CD4-positive, alpha-beta T cell treated with Interleukin-4 for 1 hour (primary cell): ENCODE measurements around the gene ZNF883.
"Not testable (repeated sequence)": the region's sequence is repeated elsewhere in the genome, so short reads cannot be mapped to it uniquely, and the experiment has no call there.

Experiments
- DNase-seq, 2 donors: peaks; one replicate each; pipeline ENCODE4 v3.0.0-alpha.2; 2020 to 2022

Gene ZNF883

GRCh38 chr9:113011911-113012381 is at the start of gene ZNF883:
TSS of gene ZNF883 (minus strand) at chr9:113012192.
- DNase-seq, result peak; percentile 32 to 60

DNA sequence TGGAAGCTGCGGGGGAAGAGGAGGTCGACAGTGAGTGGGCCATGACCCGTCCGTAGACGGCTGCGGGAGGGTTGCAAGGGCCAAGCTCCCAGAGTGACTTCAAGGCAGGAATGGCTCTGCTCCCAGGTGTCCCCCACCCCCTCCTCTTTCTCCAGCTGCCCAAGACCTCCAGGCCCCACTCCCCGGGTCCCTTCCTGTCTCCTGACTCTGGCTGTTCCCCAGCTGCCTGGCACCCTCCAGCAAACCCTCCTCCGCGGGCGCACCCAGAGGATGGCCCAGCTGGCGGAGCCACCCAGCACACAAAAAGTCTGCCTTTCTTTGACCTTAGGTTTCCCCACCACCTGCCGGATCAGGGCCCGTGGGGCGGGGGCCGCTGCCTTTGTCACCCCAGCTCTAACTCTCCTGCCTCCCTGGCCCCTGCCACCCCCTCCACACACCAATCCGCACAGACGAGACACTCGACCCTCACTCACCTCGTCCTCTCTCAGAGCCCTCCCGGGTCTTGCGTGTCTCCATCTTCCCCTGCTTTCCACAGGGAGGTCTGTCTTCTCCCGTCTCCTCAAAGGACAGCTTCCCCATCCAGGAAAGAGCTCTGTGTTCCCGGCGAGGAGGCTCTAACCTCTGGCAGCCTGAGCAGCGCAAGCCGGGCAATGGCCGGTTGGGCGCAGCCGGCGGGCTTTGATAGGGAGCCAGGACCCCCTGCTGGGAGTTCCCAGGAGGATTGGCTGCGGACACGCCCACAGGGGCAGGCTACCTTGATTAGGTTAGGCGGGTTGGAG is 49.3 kb upstream of the ZNF883 start:
- DNase-seq, result not testable (repeated sequence)

DNA sequence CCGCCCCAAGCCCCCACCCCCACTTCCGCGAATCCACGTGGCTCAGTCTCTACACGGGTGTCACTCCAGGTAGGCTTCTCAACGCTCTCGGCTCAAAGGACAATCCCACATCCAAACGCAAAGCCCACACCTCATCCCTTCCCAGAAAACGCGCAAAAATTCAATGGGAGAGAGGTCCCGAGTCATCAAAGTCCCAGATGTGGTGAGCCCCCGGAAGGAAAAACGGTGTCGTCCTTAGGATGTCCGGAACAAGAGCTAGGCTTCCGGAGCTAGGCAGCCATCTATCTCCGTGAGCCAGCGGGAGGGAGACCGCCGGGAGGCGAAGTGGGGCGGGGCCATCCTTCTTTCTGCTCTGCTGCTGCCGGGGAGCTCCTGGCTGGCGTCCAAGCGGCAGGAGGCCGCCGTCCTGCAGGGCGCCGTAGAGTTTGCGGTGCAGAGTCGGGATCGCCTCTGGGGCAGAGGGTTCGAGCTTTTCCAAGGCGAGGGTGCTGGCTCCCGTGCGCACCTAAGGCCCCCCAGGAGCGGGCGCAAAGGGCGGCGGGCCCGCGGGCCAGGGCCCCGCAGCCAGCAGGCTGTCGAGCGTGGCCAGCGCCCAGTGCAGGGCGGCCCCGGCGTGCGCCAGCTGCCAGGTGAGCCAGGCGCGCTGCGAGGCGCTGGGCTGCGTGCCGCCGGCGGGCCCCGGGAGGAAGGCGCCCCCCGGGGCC is 47.7 kb upstream of the ZNF883 start:
- DNase-seq, result peak in 1 of 2 donors; percentile 20

- no peak for DNase-seq
These were observed 45.2 kb upstream of the ZNF883 start for GRCh38 chr9:113057193-113057592.

DNA sequence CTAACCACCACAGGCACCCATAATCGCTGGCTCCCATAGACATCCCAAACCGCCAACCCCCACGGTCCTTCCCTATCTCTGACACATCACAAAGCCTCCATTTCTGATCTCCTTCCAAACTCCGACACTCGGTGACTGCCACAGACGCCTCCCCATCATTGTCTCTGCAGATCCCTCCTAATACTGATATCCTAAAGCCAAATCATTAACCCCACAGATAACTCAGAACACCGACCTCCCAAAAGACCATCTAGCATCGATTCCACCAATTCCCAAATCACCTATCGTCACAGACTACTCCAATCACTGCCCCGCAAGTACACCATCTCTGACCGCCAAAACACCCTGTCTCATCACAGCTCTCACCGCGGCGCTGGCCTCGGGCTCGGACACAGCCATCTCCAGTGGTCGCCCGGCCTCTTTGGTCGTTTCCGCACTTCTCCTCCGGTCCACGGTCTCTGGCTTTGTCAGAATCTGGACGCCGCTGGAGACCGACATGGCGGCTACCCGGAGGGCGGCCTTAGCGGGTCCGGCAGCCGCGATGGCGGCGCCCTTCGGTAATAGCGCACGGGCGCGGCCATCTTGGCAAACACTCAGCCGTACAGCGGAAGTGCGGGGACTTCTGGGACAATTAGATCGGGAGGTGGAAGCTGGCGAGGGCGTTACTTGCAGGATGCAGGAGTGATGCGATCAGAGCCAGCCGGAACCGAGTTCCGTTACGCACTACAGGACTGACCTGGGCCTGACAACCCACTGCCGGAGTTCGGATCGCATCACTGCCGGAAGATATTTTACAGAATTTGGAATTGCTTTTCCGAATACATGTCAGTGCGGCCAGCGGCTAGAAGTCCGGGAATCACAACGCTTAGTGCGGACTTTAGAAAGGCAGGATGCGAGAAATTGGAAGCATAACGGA is 44.5 kb upstream of the ZNF883 start, which contains the start of gene ZFP37:
Gene ZFP37 (minus strand): TSS at position 534 of the 916 bp plus-strand sequence. CDS start 36 bp downstream, at position 498.
- peak; percentile 79 to 84 for DNase-seq

GRCh38 chr9:113042884-113043657 is 31.1 kb upstream of the ZNF883 start:
- DNase-seq, result no peak

GRCh38 chr9:113026200-113026599 is 14.2 kb upstream of the ZNF883 start:
- DNase-seq, result no peak

DNA sequence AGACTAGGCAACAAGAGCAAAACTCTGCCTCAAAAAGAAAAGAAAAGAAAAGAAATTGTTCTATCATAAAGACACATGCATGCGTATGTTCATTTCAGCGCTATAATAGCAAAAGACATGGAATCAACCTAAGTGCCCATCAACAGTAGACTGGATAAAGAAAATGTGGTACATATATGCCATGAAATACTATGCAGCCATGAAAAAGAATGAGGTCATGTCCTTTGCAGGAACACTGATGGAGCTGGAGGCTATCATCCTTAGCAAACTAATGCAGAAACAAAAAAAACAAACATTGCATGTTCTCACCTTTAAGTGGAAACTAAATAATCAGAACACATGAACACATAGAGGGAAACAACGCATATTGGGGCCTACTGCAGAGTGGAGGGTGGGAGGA is 6.3 kb upstream of the ZNF883 start:
- DNase-seq, result no peak

DNA sequence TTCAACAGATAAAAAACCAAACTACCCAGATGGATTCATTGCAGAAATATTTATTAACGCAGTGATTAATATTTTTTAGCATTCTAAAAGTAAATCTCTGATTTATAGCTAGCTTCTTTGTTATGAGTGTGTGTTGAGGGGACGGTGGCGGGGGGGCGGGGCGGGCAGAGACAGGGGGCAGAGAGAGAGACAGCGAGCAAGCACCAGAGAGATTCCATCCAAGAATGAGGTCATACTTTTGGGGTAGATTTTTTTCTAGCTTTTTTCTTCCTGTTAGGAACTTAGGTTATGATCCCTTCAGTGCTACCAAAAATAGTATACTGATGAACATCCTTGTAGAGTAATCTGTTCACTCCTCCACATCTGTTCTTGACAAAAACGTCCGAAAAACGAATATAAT is 500 bp upstream of the ZNF883 start:
- DNase-seq, result no peak

- no peak for DNase-seq
These were observed 6.2 kb downstream of the ZNF883 start for GRCh38 chr9:113005777-113006176.

DNA sequence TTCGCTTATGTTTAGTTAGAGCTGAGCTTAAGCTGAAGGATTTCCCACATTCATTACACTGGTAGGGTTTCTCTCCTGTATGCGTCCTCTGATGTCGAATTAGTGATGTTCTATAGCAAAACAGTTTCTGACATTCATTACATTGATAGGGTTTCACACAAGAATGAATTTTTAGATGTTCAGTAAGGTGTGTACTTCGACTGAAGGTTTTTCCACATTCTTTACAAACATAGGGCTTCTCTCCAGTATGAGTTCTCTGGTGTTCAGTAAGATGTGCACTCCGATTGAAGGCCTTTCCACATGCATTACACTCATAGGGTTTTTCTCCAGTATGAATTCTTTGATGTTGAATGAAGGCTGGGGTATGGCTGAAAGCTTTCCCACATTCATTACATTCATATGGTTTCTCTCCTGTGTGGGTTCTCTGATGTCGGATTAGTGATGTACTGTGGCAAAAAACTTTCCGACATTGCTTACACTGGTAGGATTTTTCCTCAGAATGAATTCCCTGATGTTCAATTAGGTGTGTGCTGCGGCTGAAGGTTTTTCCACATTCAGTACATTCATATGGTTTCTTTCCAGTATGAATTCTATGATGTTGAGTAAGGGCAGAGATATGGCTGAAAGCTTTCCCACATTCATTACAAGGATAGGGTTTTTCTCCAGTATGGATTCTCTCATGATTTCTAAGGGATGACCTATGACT is 14.6 kb downstream of the ZNF883 start:
- no peak for DNase-seq

- no peak for DNase-seq
These were observed 40.6 kb downstream of the ZNF883 start for GRCh38 chr9:112971415-112971814.

DNA sequence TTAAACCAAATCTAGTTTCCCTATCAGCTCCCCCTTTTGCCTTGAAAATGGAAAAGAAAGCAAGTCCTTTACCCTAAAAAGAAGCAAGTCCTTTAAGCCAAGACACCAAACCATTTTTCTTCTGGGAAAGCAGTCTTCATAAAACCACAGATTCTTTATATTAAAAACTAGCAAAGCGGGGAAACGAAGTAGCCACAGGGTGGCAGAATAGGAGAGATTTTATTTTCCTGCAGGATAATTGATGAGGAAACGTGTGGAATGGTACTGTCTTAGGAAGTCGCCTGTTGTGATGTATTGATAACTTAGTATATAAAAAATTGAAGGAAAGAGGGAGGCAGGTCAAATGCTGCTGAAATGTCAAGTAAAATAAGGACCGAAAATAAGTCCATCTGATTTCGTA is 41.1 kb downstream of the ZNF883 start:
- no peak for DNase-seq

- DNase-seq, result no peak
These were observed 42.3 kb downstream of the ZNF883 start for GRCh38 chr9:112969730-112970129.

DNA sequence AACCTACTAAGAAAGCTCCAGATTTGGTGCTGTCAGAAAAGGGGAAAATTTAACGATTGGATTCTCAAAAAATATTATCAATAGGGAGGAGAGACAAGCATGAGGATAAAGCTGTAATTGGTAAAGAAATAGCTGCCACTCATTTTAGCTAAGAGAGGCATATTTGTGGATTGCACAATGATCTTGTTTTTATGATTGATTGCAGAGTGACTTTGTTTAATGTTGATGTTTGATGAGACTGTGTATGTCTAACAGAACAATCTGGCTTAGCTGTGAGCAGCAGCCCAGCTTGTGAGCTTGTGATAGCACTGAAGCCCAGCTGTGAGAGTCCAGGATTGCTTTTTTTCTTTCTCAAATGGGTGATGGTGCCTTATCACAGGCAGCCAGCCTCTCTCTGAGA is 56.4 kb downstream of the ZNF883 start:
- DNase-seq, result no peak

- DNase-seq, result no peak
These were observed 66.3 kb downstream of the ZNF883 start for GRCh38 chr9:112945620-112946208.

DNA sequence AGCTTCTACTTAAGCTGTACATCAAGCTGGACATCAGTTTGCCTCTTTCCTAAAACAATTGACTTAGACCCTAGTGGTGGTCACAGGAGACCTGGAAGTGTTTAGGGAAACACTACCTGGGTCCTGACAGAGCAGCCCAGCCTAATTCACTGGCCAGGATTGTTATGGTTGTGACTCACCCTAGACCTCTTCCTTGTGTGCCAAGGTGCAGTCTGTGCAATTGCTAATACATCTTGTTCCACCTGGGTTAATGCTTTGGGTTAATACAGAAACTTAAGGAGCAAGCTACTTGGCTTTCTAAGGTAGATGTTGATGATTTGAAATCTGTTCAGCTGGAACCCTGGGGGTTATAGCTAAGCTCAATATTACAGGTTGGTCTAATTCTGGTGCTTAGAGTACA is 72.6 kb downstream of the ZNF883 start:
- no peak for DNase-seq

- DNase-seq, result no peak
These were observed 78.3 kb downstream of the ZNF883 start for GRCh38 chr9:112933696-112934095.

DNA sequence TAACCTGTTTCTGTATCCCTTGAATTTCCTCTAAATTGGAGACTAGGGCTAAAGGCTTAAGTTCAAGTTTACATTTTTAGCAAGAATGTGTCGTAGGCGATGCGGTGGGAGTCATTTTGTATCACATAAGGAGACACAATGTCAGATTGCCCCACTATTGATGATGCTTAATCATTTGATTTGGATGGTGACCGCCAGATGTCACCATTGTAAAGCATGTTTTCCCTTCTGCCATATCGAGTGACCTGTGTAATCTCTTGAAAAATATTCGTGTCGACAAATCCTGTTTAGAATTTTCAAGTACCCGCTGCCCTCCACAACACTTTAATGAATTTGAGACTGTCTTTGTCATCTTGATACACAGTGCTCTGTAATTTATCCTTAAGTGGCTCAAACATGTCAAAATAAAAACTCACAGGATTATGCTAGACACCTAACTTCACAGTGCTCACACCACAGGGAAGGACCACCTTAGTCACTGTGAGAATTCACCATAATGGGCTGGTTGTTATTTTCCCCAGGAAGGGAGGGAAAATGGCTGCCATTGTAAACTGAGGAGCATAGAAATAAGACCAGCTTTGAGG is 86.8 kb downstream of the ZNF883 start:
- DNase-seq, result peak in 1 of 2 donors; percentile 7

GRCh38 chr9:112921549-112921948 is 90.4 kb downstream of the ZNF883 start:
- DNase-seq, result no peak

DNA sequence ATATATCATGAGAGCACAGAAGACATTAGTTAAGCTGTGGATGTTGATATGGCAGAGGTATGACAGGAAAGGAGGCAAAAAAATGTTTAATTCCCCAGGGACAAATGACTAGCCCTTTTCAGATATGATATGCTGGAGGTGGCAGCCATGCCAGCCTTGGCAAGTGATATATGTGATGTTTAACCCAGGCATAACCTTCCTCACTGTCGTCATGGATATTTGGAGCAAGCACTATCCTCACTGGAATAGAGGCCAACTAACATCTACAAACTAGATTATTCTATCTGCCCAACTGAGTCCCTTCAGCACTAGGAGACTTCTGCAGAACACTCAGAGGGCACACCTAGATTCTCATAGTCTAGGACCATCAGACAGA is 94.0 kb downstream of the ZNF883 start:
- no peak for DNase-seq
